ENCODE measurements around the gene CSPG4. TPM values are rescaled to one million over a fixed set of nuclear protein-coding genes. Genes with fewer than 3 reads are reported as not detected.
"Not testable (repeated sequence)": the region's sequence is repeated elsewhere in the genome, so short reads cannot be mapped to it uniquely, and the experiment has no call there.

CSPG4 gene
- total and polyA plus RNA-seq, 9 donors: 56.6 to 110 (median 85.1) TPM

DNA sequence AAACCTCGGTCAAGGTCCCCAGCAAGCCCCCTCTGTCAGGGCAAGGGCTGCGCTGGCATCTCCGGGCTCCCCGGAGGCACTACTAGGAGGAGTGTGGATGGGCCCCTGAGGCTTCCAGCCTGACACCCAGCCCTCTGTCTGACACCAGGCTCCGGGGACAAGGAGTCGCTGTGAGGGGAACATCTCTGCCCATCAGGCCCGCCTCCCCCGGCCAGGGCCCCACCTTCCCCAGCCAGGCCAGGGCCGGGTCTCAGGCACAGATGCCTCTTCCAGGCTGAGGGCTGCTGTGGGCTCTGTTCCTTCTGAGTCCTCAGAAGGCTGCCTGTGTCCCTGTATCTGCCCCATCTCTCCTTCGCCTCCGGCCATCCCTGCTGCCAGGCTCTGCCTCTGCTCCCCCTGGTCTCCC is 15.8 kb downstream of the CSPG4 start:
- Histone ChIP-seq H3K27ac (ENCODE audit: low read length) (peak overlapping the region; percentile 91), H3K4me1 (ENCODE audit: control insufficient read depth, insufficient read depth, low read length) (peaks cover 88% of the 10 kb centered on the region), H3K4me3 (ENCODE audit: low read length) (no peak overlapping the region), H3K27me3 (ENCODE audit: control insufficient read depth, insufficient read depth, low read length) (peaks cover 8% of the 10 kb centered on the region), H3K9me3 (replicated peaks; ENCODE audit: control insufficient read depth, low read depth, low read length) (no peaks in the 10 kb centered on the region), H3K36me3 (ENCODE audit: control insufficient read depth, insufficient read depth, low read length) (peaks cover 17% of the 10 kb centered on the region)
- WGBS (ENCODE audit: insufficient coverage): 59% methylated on average over 10 of the region's 11 CpGs
- DNase-seq: no peak

DNA sequence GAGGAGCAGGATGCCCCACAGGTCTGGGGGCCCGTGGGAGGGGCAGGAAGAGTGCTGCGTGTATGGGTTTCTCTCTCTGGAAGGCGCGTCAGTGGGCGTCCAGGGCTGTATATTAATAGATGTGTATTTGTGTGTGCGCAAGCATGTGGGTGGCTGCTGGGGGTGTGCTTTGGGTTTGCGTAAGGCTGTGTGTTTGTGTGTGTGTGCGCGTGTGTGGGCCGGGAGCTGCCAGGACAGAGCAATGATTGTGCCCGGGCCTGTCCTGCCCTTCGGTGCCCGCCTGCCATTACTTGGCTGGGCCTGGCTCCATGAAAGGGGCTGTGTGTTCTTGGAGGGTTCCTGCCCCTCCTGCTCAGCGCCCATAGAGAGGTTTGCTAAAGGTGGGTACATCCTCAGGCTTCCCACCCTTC is 16.3 kb downstream of the CSPG4 start:
- Histone ChIP-seq H3K27me3 (ENCODE audit: control insufficient read depth, insufficient read depth, low read length) (peaks cover 11% of the 10 kb centered on the region), H3K27ac (ENCODE audit: low read length) (peak overlapping the region; percentile 91), H3K9me3 (replicated peaks; ENCODE audit: control insufficient read depth, low read depth, low read length) (no peaks in the 10 kb centered on the region), H3K4me3 (ENCODE audit: low read length) (no peak overlapping the region), H3K36me3 (ENCODE audit: control insufficient read depth, insufficient read depth, low read length) (peaks cover 22% of the 10 kb centered on the region), H3K4me1 (ENCODE audit: control insufficient read depth, insufficient read depth, low read length) (peaks cover 82% of the 10 kb centered on the region)
- no peak for DNase-seq
- WGBS (ENCODE audit: insufficient coverage): 65% methylated on average over 8 of the region's 14 CpGs

DNA sequence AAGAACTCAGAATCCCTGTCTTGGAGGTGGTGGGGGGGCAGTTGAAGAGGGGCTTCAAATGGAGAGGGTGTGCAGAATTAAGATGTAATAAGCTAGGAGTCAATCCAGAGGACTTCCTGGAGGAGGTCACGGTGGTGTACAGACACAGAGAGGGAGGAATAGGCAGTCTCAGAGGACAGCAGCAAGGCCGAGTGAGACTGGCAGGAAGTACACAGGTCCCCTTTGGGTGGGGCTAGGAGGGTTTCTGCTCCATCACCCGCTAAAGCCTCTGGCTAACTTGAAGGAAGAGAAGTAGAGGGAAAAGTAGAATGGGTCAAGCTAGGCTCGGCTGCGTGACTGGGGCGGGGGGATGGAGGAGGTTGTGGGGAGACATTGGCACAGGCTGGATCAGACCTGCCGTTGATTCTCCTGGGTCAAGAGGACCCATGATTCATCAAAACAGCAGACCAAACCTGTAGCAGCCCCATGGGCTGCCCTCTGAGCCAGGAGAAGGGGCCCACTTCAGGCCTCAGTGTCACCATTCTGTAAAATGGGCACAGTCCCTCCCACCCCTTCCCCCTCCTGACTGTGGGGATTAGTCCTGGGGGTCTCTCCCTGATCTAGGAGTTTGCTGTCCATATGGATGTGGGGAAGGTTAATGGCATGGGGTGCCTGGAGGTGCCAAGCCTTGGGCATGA is 16.9 kb downstream of the CSPG4 start:
- Histone ChIP-seq H3K36me3 (ENCODE audit: control insufficient read depth, insufficient read depth, low read length) (peaks cover 23% of the 10 kb centered on the region), H3K4me1 (ENCODE audit: control insufficient read depth, insufficient read depth, low read length) (peaks cover 77% of the 10 kb centered on the region), H3K27me3 (ENCODE audit: control insufficient read depth, insufficient read depth, low read length) (peaks cover 11% of the 10 kb centered on the region), H3K9me3 (replicated peaks; ENCODE audit: control insufficient read depth, low read depth, low read length) (no peaks in the 10 kb centered on the region), H3K4me3 (ENCODE audit: low read length) (no peak overlapping the region), H3K27ac (ENCODE audit: low read length) (peak overlapping the region; percentile 91)
- DNase-seq: no peak
- WGBS (ENCODE audit: insufficient coverage): 49% methylated on average over 7 of the region's 7 CpGs

DNA sequence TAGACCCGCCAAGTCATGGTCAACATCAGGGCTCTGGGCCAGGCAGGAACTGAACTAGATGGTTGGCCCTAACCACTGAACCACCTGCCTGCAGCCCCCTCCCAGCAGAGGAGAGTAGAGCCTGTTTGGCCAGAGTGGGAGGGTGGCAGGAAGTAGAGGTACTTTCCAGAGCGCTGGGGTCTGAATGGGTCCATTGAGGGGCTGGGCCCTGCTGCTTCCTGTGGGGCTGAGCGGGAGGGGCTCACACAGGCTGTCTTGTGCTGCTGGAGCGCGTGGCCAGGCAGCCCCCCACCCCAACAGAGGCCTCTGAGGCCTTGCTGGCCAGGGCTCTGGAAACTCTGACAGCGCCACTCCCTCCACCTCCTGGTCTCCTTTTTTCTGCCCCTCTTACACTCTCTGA is 17.4 kb downstream of the CSPG4 start:
- Histone ChIP-seq H3K9me3 (replicated peaks; ENCODE audit: control insufficient read depth, low read depth, low read length) (no peaks in the 10 kb centered on the region), H3K36me3 (ENCODE audit: control insufficient read depth, insufficient read depth, low read length) (peaks cover 29% of the 10 kb centered on the region), H3K27me3 (ENCODE audit: control insufficient read depth, insufficient read depth, low read length) (peaks cover 11% of the 10 kb centered on the region), H3K27ac (ENCODE audit: low read length) (peak overlapping the region; percentile 91), H3K4me1 (ENCODE audit: control insufficient read depth, insufficient read depth, low read length) (peaks cover 71% of the 10 kb centered on the region), H3K4me3 (ENCODE audit: low read length) (no peak overlapping the region)
- peak; percentile 81 for DNase-seq
- WGBS (ENCODE audit: insufficient coverage): no CpG with 5 or more reads among the region's 6 CpGs

DNA sequence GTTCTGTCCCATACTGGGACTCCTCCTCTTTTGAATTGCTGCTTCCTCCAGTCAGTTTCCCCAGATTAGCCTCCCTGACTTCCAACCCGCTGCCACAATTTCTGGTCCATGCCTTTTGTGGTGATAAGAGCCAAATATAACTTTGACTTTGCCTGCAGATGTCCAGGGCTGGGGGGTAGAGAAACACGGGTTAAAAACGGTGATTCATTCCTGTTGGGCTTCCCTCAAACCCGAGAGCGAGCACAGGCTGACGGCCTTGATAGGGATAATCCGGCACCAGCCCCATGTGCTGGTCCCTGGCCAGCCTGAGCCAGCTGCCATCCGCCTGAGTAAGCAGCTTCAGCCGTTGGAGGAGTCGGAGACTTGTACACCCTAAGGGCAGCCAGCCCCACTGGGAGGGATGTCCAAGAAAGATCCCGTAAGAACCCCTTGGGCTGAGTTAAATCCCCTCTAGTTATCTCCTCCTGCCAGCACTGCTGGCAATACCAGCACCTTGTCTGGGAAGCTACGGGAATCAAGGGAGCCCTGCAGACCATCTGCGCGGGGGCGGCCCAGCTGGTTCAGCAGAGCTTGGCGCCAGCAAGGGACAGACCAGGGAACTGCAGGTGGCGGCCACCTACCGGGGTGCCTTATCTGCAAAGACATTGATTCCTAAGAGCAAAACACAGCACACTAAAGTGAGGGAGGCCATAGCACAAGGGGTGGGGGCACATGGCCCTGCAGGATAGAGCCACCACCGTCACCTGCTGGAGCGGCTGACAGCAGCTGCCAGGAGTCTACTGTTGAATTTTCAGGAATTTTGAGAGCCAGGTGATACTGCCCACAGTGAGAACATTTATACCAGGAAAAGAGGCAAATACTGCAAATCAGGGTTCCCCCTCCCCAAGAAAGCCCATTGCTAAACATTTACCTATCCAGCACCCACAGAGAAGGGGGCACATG is 18.1 kb downstream of the CSPG4 start:
- DNase-seq: peak; percentile 91
- Histone ChIP-seq H3K9me3 (replicated peaks; ENCODE audit: control insufficient read depth, low read depth, low read length) (no peaks in the 10 kb centered on the region), H3K4me3 (ENCODE audit: low read length) (no peak overlapping the region), H3K4me1 (ENCODE audit: control insufficient read depth, insufficient read depth, low read length) (peaks cover 65% of the 10 kb centered on the region), H3K36me3 (ENCODE audit: control insufficient read depth, insufficient read depth, low read length) (peaks cover 30% of the 10 kb centered on the region), H3K27ac (ENCODE audit: low read length) (peak overlapping the region; percentile 91), H3K27me3 (ENCODE audit: control insufficient read depth, insufficient read depth, low read length) (peaks cover 11% of the 10 kb centered on the region)
- WGBS (ENCODE audit: insufficient coverage): 10% methylated on average over 18 of the region's 20 CpGs

DNA sequence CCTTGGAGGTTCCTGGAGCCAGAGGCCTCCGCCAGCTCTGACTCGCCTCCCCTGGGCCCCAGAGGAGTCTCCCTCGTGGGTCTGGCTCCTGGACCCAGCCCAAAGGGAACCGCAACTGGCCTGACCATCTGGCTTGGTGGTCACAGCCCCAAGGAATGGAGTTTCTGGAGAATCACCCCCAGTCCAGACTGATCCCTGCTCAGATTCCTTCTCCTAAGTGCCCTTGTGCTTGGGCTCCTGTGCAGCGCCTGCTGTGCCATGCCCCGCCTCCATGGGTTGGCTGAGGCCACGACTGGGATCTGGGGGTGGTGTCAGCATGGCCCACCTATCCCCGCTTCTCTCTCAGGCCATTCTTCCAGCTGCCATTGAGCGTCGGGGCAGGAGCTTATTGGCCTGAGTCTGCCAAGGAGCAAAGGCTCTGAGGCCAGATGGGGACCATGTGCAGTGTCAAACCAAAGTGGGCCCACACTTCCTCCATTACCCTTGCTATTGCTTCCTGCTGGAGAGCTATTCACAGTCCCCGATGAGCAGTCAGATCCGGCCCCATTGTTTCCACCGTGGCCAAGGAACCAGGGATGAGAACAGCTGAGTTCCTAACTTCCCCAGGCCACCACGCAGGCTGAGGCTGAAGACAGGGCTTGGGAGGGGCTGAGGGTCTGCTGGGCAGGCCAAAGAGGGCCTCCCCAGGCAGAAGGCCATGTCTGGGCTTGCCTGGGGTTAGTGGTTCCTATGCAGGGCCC is 19.0 kb downstream of the CSPG4 start:
- peak; percentile 79 for DNase-seq
- H3K9me3 ChIP-seq (replicated peaks; ENCODE audit: control insufficient read depth, low read depth, low read length): no peaks in the 10 kb centered on the region
- H3K4me1 ChIP-seq (ENCODE audit: control insufficient read depth, insufficient read depth, low read length): peaks cover 57% of the 10 kb centered on the region
- H3K4me3 ChIP-seq (ENCODE audit: low read length): no peak overlapping the region
- peaks cover 38% of the 10 kb centered on the region for H3K36me3 ChIP-seq (ENCODE audit: control insufficient read depth, insufficient read depth, low read length)
- peak overlapping the region; percentile 91 for H3K27ac ChIP-seq (ENCODE audit: low read length)
- peaks cover 9% of the 10 kb centered on the region for H3K27me3 ChIP-seq (ENCODE audit: control insufficient read depth, insufficient read depth, low read length)
- WGBS (ENCODE audit: insufficient coverage): 23% methylated on average over 10 of the region's 14 CpGs

DNA sequence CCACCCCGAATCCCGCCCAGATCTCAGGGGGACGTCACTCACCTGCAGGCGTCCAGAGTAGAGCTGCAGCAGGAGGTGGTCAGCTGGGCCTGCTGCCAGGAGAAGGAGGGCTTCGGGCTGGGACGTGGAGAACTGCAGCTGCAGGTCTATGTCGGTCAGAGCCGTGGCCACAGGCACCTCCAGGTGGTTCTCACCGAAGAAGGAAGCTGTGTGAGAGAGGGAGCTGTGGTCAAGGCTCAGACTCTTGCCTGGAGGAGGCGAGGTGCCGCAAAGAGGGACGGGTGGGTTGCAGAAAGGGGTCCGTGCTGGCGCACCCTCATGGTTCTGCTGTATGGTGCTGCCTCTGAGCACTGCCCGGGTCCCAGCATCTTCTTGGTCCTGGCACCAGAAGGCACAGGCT is 19.6 kb downstream of the CSPG4 start:
- Histone ChIP-seq H3K4me1 (ENCODE audit: control insufficient read depth, insufficient read depth, low read length) (peaks cover 50% of the 10 kb centered on the region), H3K27me3 (ENCODE audit: control insufficient read depth, insufficient read depth, low read length) (peaks cover 12% of the 10 kb centered on the region), H3K36me3 (ENCODE audit: control insufficient read depth, insufficient read depth, low read length) (peaks cover 45% of the 10 kb centered on the region)
- H3K9me3 ChIP-seq (replicated peaks; ENCODE audit: control insufficient read depth, low read depth, low read length); H3K27ac ChIP-seq (ENCODE audit: low read length); DNase-seq; H3K4me3 ChIP-seq (ENCODE audit: low read length): not testable (repeated sequence)
- WGBS (ENCODE audit: insufficient coverage): 38% methylated on average over 8 of the region's 15 CpGs

DNA sequence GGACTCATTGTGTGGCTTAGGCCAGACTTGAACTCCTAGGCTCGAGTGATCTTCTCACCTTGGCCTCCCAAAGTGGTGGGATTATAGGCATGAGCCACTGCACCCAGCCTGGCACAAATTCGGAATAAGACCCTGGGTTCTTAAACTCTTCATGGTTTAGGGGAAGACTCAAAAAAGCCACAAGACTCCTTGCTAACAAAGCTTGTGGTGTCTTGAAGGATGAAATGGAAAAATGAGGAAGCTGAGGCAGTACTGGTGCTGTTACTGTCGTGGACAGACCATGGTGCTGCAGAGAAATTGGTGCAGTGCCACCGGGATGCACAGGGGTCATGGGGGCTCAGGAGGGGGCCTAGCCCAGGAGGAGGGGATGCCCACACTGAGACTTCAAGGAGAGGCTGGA is 20.3 kb downstream of the CSPG4 start:
- Histone ChIP-seq H3K4me1 (ENCODE audit: control insufficient read depth, insufficient read depth, low read length) (peaks cover 43% of the 10 kb centered on the region), H3K27me3 (ENCODE audit: control insufficient read depth, insufficient read depth, low read length) (peaks cover 12% of the 10 kb centered on the region), H3K36me3 (ENCODE audit: control insufficient read depth, insufficient read depth, low read length) (peaks cover 52% of the 10 kb centered on the region)
- DNase-seq; H3K4me3 ChIP-seq (ENCODE audit: low read length); H3K9me3 ChIP-seq (replicated peaks; ENCODE audit: control insufficient read depth, low read depth, low read length); H3K27ac ChIP-seq (ENCODE audit: low read length): not testable (repeated sequence)
- WGBS (ENCODE audit: insufficient coverage): 76% methylated on average over 4 of the region's 4 CpGs

DNA sequence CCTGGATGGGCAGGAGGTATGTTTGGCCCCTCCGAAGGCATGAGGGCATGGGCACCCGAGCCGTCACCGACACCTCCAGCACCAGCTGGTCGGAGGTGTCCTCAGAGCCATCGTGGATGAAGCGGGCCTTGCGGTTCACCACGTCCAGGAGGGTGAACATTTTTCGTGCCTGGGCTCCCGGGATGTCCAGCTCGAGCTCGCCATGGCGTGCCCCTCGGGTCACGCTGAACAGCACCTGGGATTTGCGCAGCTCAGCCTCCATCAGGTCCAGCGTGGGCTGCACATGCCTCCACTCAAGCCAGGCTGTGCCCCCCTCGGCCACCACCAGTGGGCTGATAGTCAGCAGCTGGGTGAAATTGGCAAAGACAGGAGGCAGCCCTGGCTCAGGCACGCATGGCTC is 23.2 kb downstream of the CSPG4 start:
- not testable (repeated sequence) for H3K27me3 ChIP-seq (ENCODE audit: control insufficient read depth, insufficient read depth, low read length); DNase-seq; H3K4me3 ChIP-seq (ENCODE audit: low read length); H3K9me3 ChIP-seq (replicated peaks; ENCODE audit: control insufficient read depth, low read depth, low read length); H3K27ac ChIP-seq (ENCODE audit: low read length)
- Histone ChIP-seq H3K36me3 (ENCODE audit: control insufficient read depth, insufficient read depth, low read length) (peaks cover 63% of the 10 kb centered on the region), H3K4me1 (ENCODE audit: control insufficient read depth, insufficient read depth, low read length) (peaks cover 20% of the 10 kb centered on the region)
- WGBS (ENCODE audit: insufficient coverage): 95% methylated on average over 19 of the region's 20 CpGs

DNA sequence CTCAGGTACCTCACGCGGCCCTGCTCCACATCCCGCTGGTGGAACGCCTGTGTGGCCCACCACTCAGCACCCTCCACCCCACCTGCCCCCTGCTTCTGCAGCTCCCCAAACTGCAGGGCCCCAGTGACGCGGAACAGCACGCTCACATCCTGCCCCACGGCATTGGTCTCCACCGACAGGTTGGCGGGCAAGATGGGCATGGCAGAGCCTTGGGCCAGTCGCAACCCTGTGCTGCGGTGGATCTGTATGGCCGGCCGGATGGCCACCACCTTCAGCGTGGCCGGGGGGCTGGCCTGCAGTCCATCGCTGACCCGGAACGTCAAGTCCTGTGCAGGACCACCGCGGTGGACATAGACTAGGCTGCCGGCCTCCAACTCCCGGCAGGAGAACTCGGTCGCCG is 23.8 kb downstream of the CSPG4 start:
- Histone ChIP-seq H3K4me3 (ENCODE audit: low read length) (no peak overlapping the region), H3K36me3 (ENCODE audit: control insufficient read depth, insufficient read depth, low read length) (peaks cover 69% of the 10 kb centered on the region), H3K27me3 (ENCODE audit: control insufficient read depth, insufficient read depth, low read length) (peaks cover 7% of the 10 kb centered on the region), H3K9me3 (replicated peaks; ENCODE audit: control insufficient read depth, low read depth, low read length) (no peaks in the 10 kb centered on the region), H3K27ac (ENCODE audit: low read length) (no peak overlapping the region), H3K4me1 (ENCODE audit: control insufficient read depth, insufficient read depth, low read length) (peaks cover 14% of the 10 kb centered on the region)
- WGBS (ENCODE audit: insufficient coverage): 95% methylated on average over 26 of the region's 26 CpGs
- DNase-seq: no peak

Measured in muscle of leg (tissue), 11 donors.